Neutrophil (primary cell): Measurements from ENCODE around the gene GPC5.

Experiments
- H3K27ac ChIP-seq: fragments of 200-600 bp; sonication (generic); 2 replicates; pipeline ENCODE4 v1.5.1; 2016; ENCODE audit warnings: mild to moderate bottlenecking, moderate library complexity
- H3K27me3 ChIP-seq: fragments of 200-600 bp; sonication (generic); 2 replicates; pipeline ENCODE4 v1.6.0; 2016; ENCODE audit warnings: mild to moderate bottlenecking
- H3K36me3 ChIP-seq: fragments of 200-600 bp; sonication (generic); 2 replicates; pipeline ENCODE4 v1.5.1; 2017
- H3K4me1 ChIP-seq, 2 experiments: fragments of 200-600 bp in 1 of 2; sonication (generic) in 1 of 2; 1 replicate in 1 of 2; 2 replicates in 1 of 2; pipeline versions ENCODE4 v1.5.1 to v1.6.1; 2013 to 2016; ENCODE audit warnings: low read depth in 1 of 2, low read length in 1 of 2, mild to moderate bottlenecking in 1 of 2, moderate library complexity in 1 of 2; ENCODE audit not compliant: control insufficient read depth in 1 of 2, insufficient read depth in 1 of 2
- H3K4me3 ChIP-seq, 2 experiments: fragments of 200-600 bp in 1 of 2; sonication (generic) in 1 of 2; 1 replicate in 1 of 2; 2 replicates in 1 of 2; pipeline ENCODE4 v1.5.1; 2013 to 2016; ENCODE audit warnings: low read depth in 1 of 2, low read length in 1 of 2, mild to moderate bottlenecking in 1 of 2, moderate library complexity in 1 of 2
- H3K9me3 ChIP-seq: fragments of 200-600 bp; sonication (generic); 2 replicates; pipeline ENCODE4 v1.5.1; 2016
- CTCF ChIP-seq: fragments of 200-600 bp; sonication (generic); IDR thresholded peaks from 2 replicates; pipeline ENCODE4 v1.5.1; 2016; ENCODE audit warnings: antibody characterized with exemption

The GPC5 gene

GRCh38 chr13:92830821-92831220, 1432.4 kb downstream of the GPC5 start:
- Histone ChIP-seq H3K27ac (no peak overlapping the region), H3K36me3 (no peaks in the 10 kb centered on the region), H3K27me3 (no peaks in the 10 kb centered on the region), H3K4me1 (no peaks in the 10 kb centered on the region), H3K9me3 (no peaks in the 10 kb centered on the region), H3K4me3 (no peak overlapping the region)
- no peak for TF ChIP-seq CTCF

GRCh38 chr13:92833071-92833470, 1434.7 kb downstream of the GPC5 start:
- Histone ChIP-seq H3K36me3 (no peaks in the 10 kb centered on the region), H3K27ac (no peak overlapping the region), H3K27me3 (no peaks in the 10 kb centered on the region), H3K4me1 (no peaks in the 10 kb centered on the region), H3K9me3 (no peaks in the 10 kb centered on the region), H3K4me3 (no peak overlapping the region)
- TF ChIP-seq CTCF, result no peak

- Histone ChIP-seq H3K4me1 (no peaks in the 10 kb centered on the region), H3K4me3 (no peak overlapping the region), H3K9me3 (no peaks in the 10 kb centered on the region), H3K27ac (no peak overlapping the region), H3K27me3 (no peaks in the 10 kb centered on the region), H3K36me3 (no peaks in the 10 kb centered on the region)
- no peak for TF ChIP-seq CTCF
These were observed 1437.8 kb downstream of the GPC5 start for GRCh38 chr13:92836171-92836570.

- Histone ChIP-seq H3K36me3 (no peaks in the 10 kb centered on the region), H3K4me1 (no peaks in the 10 kb centered on the region), H3K27me3 (no peaks in the 10 kb centered on the region), H3K4me3 (no peak overlapping the region), H3K9me3 (no peaks in the 10 kb centered on the region), H3K27ac (no peak overlapping the region)
- no peak for TF ChIP-seq CTCF
These were observed 1440.4 kb downstream of the GPC5 start for GRCh38 chr13:92838786-92839185.

- Histone ChIP-seq H3K27ac (no peak overlapping the region), H3K9me3 (no peaks in the 10 kb centered on the region), H3K36me3 (no peaks in the 10 kb centered on the region), H3K4me3 (no peak overlapping the region), H3K27me3 (no peaks in the 10 kb centered on the region), H3K4me1 (no peaks in the 10 kb centered on the region)
- no peak for TF ChIP-seq CTCF
These were observed 1443.7 kb downstream of the GPC5 start for GRCh38 chr13:92842145-92842544.

- H3K4me3 ChIP-seq, result no peak overlapping the region
- no peaks in the 10 kb centered on the region for H3K36me3 ChIP-seq
- H3K4me1 ChIP-seq, result no peaks in the 10 kb centered on the region
- H3K9me3 ChIP-seq, result no peaks in the 10 kb centered on the region
- H3K27me3 ChIP-seq, result no peaks in the 10 kb centered on the region
- H3K27ac ChIP-seq, result no peak overlapping the region
- TF ChIP-seq CTCF, result no peak
These were observed 1445.1 kb downstream of the GPC5 start for GRCh38 chr13:92843549-92843948.
